ENCODE measurements around the gene SPINT1.
"Not testable (repeated sequence)": the region's sequence is repeated elsewhere in the genome, so short reads cannot be mapped to it uniquely, and the experiment has no call there.

Gene SPINT1

GRCh38 chr15:40855706-40856234, 11.9 kb downstream of the SPINT1 start:
- H3K27me3 ChIP-seq = no peaks in the 10 kb centered on the region
- H3K9me3 ChIP-seq = no peaks in the 10 kb centered on the region
- H3K27ac ChIP-seq = no peak overlapping the region
- no peak overlapping the region for H3K4me2 ChIP-seq
- peaks cover 24% of the 10 kb centered on the region; the same call in 1 of the 2 replicates for H4K20me1 ChIP-seq
- peaks cover 77% of the 10 kb centered on the region for H3K36me3 ChIP-seq
- no peak overlapping the region for H3K9ac ChIP-seq
- H3K4me3 ChIP-seq = no peak overlapping the region
- TF ChIP-seq Cebpa-rat (IDR thresholded peaks at IDR 0.05) = no peak
- H3K4me1 ChIP-seq = no peaks in the 10 kb centered on the region

DNA sequence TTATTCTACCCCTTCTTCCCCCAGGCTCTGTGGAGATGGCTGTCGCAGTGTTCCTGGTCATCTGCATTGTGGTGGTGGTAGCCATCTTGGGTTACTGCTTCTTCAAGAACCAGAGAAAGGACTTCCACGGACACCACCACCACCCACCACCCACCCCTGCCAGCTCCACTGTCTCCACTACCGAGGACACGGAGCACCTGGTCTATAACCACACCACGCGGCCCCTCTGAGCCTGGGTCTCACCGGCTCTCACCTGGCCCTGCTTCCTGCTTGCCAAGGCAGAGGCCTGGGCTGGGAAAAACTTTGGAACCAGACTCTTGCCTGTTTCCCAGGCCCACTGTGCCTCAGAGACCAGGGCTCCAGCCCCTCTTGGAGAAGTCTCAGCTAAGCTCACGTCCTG, 12.9 kb downstream of the SPINT1 start:
- no peak for TF ChIP-seq Cebpa-rat (IDR thresholded peaks at IDR 0.05)
- no peaks in the 10 kb centered on the region for H3K9me3 ChIP-seq
- H3K4me3 ChIP-seq = no peak overlapping the region
- no peaks in the 10 kb centered on the region for H3K27me3 ChIP-seq
- no peak overlapping the region for H3K9ac ChIP-seq
- no peak overlapping the region for H3K4me2 ChIP-seq
- no peaks in the 10 kb centered on the region for H3K4me1 ChIP-seq
- peaks cover 67% of the 10 kb centered on the region for H3K36me3 ChIP-seq
- peaks cover 18% of the 10 kb centered on the region; the same call in 1 of the 2 replicates for H4K20me1 ChIP-seq
- H3K27ac ChIP-seq = no peak overlapping the region

DNA sequence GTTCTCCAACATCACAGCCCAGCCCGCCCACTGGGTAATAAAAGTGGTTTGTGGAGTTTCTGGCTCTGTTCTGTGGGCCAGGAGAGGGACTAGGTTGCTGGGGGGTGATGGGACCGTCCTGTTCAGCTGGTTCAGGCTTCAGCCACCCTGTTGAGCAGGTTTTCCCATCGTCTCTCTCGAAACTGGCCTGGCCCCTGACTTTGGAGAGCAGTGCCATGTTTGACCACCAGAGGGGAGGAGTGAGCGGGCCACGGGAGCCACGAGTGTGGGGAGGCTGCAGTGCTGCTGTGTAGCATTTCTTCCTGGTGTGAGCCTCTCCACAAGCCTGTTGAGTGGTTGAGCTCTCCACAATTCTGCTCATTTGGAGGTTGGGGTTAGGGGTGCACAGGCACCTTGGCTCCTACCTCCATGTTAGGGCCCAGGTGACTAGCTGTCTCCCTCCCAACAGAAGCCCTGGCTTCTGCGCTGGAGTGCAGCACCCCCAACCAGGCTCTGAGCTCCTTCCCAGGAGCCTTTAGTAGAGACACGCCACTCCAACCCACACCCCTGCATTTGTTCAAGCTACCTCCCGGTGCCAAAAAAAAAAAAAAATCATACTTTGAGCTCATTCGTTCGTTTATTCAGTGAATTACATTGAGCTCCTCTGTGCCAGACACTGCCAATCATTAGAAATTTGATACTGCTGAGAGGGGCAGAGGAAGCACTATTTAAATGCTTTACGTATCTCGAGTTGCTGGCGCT, 13.9 kb downstream of the SPINT1 start:
- Histone ChIP-seq H3K4me2 (no peak overlapping the region), H4K20me1 (peaks cover 9% of the 10 kb centered on the region; the same call in 1 of the 2 replicates), H3K27ac (no peak overlapping the region), H3K27me3 (no peaks in the 10 kb centered on the region), H3K36me3 (peaks cover 57% of the 10 kb centered on the region), H3K4me1 (no peaks in the 10 kb centered on the region), H3K9me3 (no peaks in the 10 kb centered on the region), H3K9ac (no peak overlapping the region), H3K4me3 (no peak overlapping the region)
- no peak for TF ChIP-seq Cebpa-rat (IDR thresholded peaks at IDR 0.05)

DNA sequence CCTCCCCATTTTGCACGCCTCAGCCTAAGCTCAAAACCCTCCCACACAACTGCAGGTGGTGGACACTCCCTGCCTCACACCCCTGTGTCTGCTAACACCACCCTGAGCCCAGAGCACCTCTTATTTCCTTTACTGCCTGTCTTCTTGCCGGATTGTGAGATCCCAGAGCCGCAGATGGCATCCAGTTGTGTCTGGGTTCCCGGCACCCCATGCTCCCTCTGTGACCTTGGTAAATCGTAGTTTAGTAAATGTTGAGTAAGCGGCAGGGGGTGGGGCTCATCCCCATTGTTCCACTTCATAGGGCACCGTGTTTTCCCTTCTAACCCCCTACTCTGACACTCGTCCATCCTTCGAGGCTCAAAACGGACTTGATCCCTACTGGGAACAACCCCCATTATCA, 14.9 kb downstream of the SPINT1 start:
- Histone ChIP-seq H3K36me3 (peaks cover 47% of the 10 kb centered on the region), H3K27ac (no peak overlapping the region), H3K9me3 (no peaks in the 10 kb centered on the region), H3K9ac (no peak overlapping the region), H3K4me3 (no peak overlapping the region), H3K27me3 (no peaks in the 10 kb centered on the region), H3K4me1 (no peaks in the 10 kb centered on the region), H3K4me2 (no peak overlapping the region), H4K20me1 (no peaks in the 10 kb centered on the region)
- TF ChIP-seq Cebpa-rat (IDR thresholded peaks at IDR 0.05) = no peak

DNA sequence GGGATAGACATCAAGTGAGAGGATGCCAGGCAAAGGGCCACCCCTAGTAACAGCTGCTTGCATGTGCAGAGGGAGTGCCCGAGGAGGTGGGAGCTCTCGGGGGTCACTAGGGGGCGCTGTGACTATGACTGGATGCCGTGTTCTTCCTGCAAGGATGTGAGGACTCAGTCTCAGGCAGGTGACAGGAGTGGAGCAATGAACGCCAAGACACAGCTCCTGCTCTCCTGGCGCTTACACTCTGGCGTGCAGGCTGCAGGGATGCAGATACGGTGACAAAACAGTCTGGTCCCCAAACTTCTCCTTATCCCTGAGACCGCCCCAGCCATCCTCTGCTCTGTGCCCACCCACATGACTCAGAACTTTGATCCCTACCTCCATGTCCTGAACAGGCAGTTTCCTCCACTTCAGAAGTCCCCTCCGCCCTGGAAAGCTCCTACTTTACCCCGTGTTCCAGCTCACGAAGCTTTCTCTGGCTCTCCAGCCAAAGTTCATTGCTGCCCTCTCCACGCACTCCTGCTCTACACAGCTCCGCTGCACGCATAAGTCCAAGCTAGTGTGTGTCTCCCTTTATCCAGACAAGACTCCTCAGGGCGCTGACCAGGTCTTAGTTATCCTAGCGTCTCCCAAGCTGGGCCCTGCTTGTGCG, 15.5 kb downstream of the SPINT1 start:
- Histone ChIP-seq H3K27me3 (no peaks in the 10 kb centered on the region), H3K9ac (no peak overlapping the region), H3K4me2 (no peak overlapping the region), H3K9me3 (no peaks in the 10 kb centered on the region), H3K4me1 (no peaks in the 10 kb centered on the region), H3K4me3 (no peak overlapping the region), H3K27ac (no peak overlapping the region), H4K20me1 (no peaks in the 10 kb centered on the region), H3K36me3 (peaks cover 41% of the 10 kb centered on the region)
- TF ChIP-seq Cebpa-rat (IDR thresholded peaks at IDR 0.05) = no peak

DNA sequence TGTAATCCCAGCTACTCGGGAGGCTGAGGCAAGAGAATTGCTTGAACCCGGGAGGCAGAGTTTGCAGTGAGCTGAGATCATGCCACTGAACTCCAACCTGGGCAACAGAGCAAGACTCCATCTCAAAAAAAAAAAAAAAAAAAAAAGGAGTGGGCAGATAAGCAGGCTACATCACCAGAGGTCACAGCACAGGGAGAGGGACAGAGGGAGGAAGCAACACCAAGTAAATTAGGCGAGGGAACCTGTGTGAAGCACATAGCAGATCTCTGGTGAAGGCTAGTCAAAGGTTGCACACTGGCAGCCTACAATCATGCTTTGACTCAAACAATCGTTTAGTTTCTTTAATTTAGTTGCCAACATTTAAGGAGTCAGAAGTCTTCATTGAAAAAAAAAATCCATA, 17.3 kb downstream of the SPINT1 start:
- peaks cover 23% of the 10 kb centered on the region for H3K36me3 ChIP-seq
- not testable (repeated sequence) for H3K9me3 ChIP-seq, H4K20me1 ChIP-seq, H3K27ac ChIP-seq, H3K27me3 ChIP-seq, H3K4me3 ChIP-seq, H3K4me2 ChIP-seq, H3K9ac ChIP-seq, H3K4me1 ChIP-seq

DNA sequence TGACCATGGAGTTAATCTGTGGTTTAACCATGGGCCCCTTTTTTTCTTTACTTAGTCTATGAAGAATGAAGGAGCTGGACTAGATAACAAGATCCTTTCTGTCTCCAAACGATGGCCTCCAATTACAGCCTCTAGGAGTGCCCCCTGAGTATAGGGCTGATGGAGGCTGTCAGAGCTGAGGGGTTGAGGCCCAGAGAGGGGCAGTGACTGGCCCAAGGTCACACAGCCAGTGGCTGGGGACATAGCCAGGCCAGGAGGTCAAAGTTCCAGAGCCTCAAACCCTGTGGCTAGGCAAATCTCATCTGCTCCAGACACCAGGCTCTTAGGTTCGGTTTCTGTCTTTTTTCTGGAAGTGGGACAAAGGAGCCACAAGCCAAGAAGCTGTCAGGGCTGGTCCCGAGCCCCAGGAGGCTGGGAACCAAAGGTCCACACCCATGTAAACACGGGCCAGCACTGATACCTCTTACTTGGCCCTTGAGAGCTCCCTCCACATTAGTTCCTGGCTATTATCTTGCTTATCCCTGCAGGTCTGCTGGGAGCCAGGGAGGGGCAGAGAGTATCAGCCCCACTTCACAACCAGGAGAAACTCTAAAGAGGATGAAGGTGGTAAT, 19.9 kb downstream of the SPINT1 start:
- H3K4me1 ChIP-seq = peaks cover 9% of the 10 kb centered on the region
- peaks cover 1% of the 10 kb centered on the region for H3K36me3 ChIP-seq
- H3K9ac ChIP-seq = no peak overlapping the region
- TF ChIP-seq Cebpa-rat (IDR thresholded peaks at IDR 0.05) = no peak
- no peaks in the 10 kb centered on the region for H3K27me3 ChIP-seq
- no peaks in the 10 kb centered on the region for H4K20me1 ChIP-seq
- no peak overlapping the region for H3K4me2 ChIP-seq
- no peak overlapping the region for H3K4me3 ChIP-seq
- H3K9me3 ChIP-seq = no peaks in the 10 kb centered on the region
- no peak overlapping the region for H3K27ac ChIP-seq

GRCh38 chr15:40867199-40867598, 23.4 kb downstream of the SPINT1 start:
- H3K27ac ChIP-seq = no peak overlapping the region
- TF ChIP-seq Cebpa-rat (IDR thresholded peaks at IDR 0.05) = no peak
- H3K4me1 ChIP-seq = peaks cover 20% of the 10 kb centered on the region
- H3K27me3 ChIP-seq = no peaks in the 10 kb centered on the region
- H4K20me1 ChIP-seq = no peaks in the 10 kb centered on the region
- H3K9ac ChIP-seq = no peak overlapping the region
- H3K4me3 ChIP-seq = no peak overlapping the region
- no peaks in the 10 kb centered on the region for H3K36me3 ChIP-seq
- H3K4me2 ChIP-seq = no peak overlapping the region
- H3K9me3 ChIP-seq = no peaks in the 10 kb centered on the region

DNA sequence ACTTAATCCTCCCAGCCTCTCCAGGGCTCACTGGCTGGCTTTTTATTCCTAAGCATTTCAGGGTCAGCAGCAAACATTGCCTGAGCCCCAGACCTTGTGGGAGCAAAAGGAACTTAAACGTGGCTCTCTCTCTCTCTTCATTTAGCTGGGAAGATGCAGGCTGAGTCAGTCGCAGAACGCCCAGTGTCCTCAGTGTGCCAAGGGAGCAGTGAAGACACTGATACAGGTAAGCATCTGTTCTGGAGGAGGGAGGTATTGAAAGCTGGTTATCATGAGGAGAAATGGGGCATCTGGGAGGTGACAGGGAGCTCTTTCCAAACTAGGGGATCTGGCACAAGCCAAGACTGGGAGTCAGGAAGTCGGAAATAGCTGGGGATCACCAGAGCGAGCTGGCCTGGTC, 25.8 kb downstream of the SPINT1 start:
- Histone ChIP-seq H3K36me3 (no peaks in the 10 kb centered on the region), H3K9ac (no peak overlapping the region), H3K4me1 (peaks cover 41% of the 10 kb centered on the region), H3K4me2 (no peak overlapping the region), H3K27ac (no peak overlapping the region), H3K4me3 (no peak overlapping the region), H3K27me3 (no peaks in the 10 kb centered on the region), H3K9me3 (no peaks in the 10 kb centered on the region), H4K20me1 (no peaks in the 10 kb centered on the region)
- TF ChIP-seq Cebpa-rat (IDR thresholded peaks at IDR 0.05) = no peak

DNA sequence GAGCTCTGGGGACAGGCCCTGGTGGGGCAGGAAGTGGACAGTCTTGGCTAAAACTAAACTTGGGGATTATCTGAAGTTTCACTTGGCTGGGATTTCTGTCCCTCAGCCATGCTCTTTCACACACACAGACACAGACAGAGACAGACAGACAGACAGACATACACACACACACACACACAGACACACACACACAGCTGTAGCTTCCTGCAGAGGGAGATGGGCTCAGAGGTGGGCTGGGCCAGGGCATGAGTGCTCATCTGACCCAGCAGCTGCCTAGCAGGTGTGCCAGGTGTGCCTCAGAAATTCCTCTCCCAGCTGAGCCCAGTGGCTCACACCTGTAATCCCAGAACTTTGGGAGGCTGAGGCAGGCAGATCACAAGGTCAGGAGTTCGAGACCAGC, 26.9 kb downstream of the SPINT1 start:
- no peak overlapping the region for H3K27ac ChIP-seq
- no peaks in the 10 kb centered on the region for H3K9me3 ChIP-seq
- no peak overlapping the region for H3K4me3 ChIP-seq
- TF ChIP-seq Cebpa-rat (IDR thresholded peaks at IDR 0.05) = no peak
- peaks cover 47% of the 10 kb centered on the region for H3K4me1 ChIP-seq
- no peaks in the 10 kb centered on the region for H4K20me1 ChIP-seq
- no peak overlapping the region for H3K4me2 ChIP-seq
- no peaks in the 10 kb centered on the region for H3K27me3 ChIP-seq
- H3K9ac ChIP-seq = no peak overlapping the region
- no peaks in the 10 kb centered on the region for H3K36me3 ChIP-seq

All from BLaER1 (cell line).